Measurements from ENCODE around the gene PRKCE. TPM values are rescaled to one million over a fixed set of nuclear protein-coding genes. Genes with fewer than 3 reads are reported as not detected.

The PRKCE gene
- total and polyA plus RNA-seq, 2 donors (not counting 1 experiment from before 2014, with no cell fraction given): 14.1 to 19.0 TPM

DNA sequence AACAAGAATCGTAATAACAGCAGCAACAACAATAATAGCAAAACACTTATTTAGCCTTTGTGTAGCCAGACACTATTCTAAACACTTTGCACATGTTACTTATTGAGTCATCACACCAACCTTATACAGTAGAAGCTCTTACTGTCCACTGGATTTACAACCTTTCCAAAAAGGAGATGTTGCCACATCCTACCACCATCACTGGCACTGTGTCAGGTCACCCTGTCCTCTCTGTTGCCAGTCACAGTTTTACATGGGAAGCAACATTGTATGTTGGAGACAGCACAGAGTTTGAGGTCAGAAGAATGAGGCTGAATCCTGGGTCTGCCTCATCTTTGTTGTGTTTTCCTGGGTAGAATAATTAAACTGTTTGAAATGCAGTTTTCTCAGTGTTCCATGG lies 444.4 kb downstream of the PRKCE start:
- no peaks in the 10 kb centered on the region for H3K36me3 ChIP-seq (ENCODE audit: control insufficient read depth, insufficient read depth, low read length)
- no peaks in the 10 kb centered on the region for H3K79me2 ChIP-seq (ENCODE audit: control insufficient read depth, insufficient read depth, low read length)
- H3K4me3 ChIP-seq (replicated peaks in 1 of 4; ENCODE audit: control extremely low read depth in 1 of 4, insufficient read depth in 1 of 4, low read depth in 3 of 4, low read length in 4 of 4): no peak overlapping the region
- peaks cover 7% of the 10 kb centered on the region for H3K4me1 ChIP-seq (ENCODE audit: control insufficient read depth, extremely low read depth, insufficient read depth, low read length)
- H3K27me3 ChIP-seq (ENCODE audit: control insufficient read depth, insufficient read depth, low read length): no peaks in the 10 kb centered on the region
- H3K9me3 ChIP-seq (ENCODE audit: control insufficient read depth, insufficient read depth, low read depth, low read length): no peaks in the 10 kb centered on the region
- TF ChIP-seq CTCF (conservative IDR thresholded peaks at IDR 0.05 in 1 of 2, IDR thresholded peaks at IDR 0.05 in 1 of 2; ENCODE audit: low read depth in 1 of 2, low read length in 2 of 2) (no peak), EZH2 (IDR thresholded peaks at IDR 0.05; ENCODE audit: low read length, missing control alignments) (no peak)
- no peak overlapping the region for H3K4me2 ChIP-seq (ENCODE audit: extremely low read depth, insufficient read depth, low read length)
- no peaks in the 10 kb centered on the region for H4K20me1 ChIP-seq (ENCODE audit: control insufficient read depth, extremely low read depth, insufficient read depth, low read length)
- no peak overlapping the region for H2AFZ ChIP-seq (ENCODE audit: low read length)
- DNase-seq (ENCODE audit: low read depth in 2 of 2): no peak
- H3K27ac ChIP-seq (ENCODE audit: insufficient read depth, low read length): no peak overlapping the region
- no peak overlapping the region for H3K9ac ChIP-seq (ENCODE audit: insufficient read depth, low read length)

DNA sequence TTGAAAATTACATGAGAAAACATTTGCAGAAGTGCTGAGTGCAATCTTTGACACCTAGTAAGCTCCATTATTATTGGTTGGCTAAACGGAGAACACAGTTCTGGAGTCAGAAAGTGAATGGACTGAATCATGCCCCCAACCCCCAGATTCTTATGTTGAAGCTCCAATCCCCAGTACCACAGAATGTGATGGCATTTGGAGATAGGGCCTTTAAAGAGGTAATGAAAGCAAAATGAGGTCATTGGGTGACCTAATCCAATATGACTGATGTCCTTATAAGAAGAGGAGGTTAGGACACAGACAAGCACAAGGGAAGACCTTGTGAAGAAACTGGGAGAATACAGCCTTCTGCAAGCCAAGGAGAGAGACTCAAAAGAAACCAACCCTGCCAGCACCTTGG lies 444.8 kb downstream of the PRKCE start:
- H3K79me2 ChIP-seq (ENCODE audit: control insufficient read depth, insufficient read depth, low read length): no peaks in the 10 kb centered on the region
- H2AFZ ChIP-seq (ENCODE audit: low read length): no peak overlapping the region
- H3K36me3 ChIP-seq (ENCODE audit: control insufficient read depth, insufficient read depth, low read length): no peaks in the 10 kb centered on the region
- no peak overlapping the region for H3K9ac ChIP-seq (ENCODE audit: insufficient read depth, low read length)
- peaks cover 7% of the 10 kb centered on the region for H3K4me1 ChIP-seq (ENCODE audit: control insufficient read depth, extremely low read depth, insufficient read depth, low read length)
- H3K27me3 ChIP-seq (ENCODE audit: control insufficient read depth, insufficient read depth, low read length): no peaks in the 10 kb centered on the region
- TF ChIP-seq CTCF (conservative IDR thresholded peaks at IDR 0.05 in 1 of 2, IDR thresholded peaks at IDR 0.05 in 1 of 2; ENCODE audit: low read depth in 1 of 2, low read length in 2 of 2) (no peak), EZH2 (IDR thresholded peaks at IDR 0.05; ENCODE audit: low read length, missing control alignments) (no peak)
- DNase-seq (ENCODE audit: low read depth in 2 of 2): peak in 1 of 2 donors; percentile 62
- no peak overlapping the region for H3K4me2 ChIP-seq (ENCODE audit: extremely low read depth, insufficient read depth, low read length)
- H3K4me3 ChIP-seq (replicated peaks in 1 of 4; ENCODE audit: control extremely low read depth in 1 of 4, insufficient read depth in 1 of 4, low read depth in 3 of 4, low read length in 4 of 4): no peak overlapping the region
- no peaks in the 10 kb centered on the region for H4K20me1 ChIP-seq (ENCODE audit: control insufficient read depth, extremely low read depth, insufficient read depth, low read length)
- no peaks in the 10 kb centered on the region for H3K9me3 ChIP-seq (ENCODE audit: control insufficient read depth, insufficient read depth, low read depth, low read length)
- H3K27ac ChIP-seq (ENCODE audit: insufficient read depth, low read length): no peak overlapping the region

- Histone ChIP-seq H3K4me2 (ENCODE audit: extremely low read depth, insufficient read depth, low read length) (peak overlapping the region; percentile 9), H4K20me1 (ENCODE audit: control insufficient read depth, extremely low read depth, insufficient read depth, low read length) (no peaks in the 10 kb centered on the region), H3K9me3 (ENCODE audit: control insufficient read depth, insufficient read depth, low read depth, low read length) (no peaks in the 10 kb centered on the region), H3K4me3 (replicated peaks in 1 of 4; ENCODE audit: control extremely low read depth in 1 of 4, insufficient read depth in 1 of 4, low read depth in 3 of 4, low read length in 4 of 4) (no peak overlapping the region), H3K4me1 (ENCODE audit: control insufficient read depth, extremely low read depth, insufficient read depth, low read length) (peaks cover 7% of the 10 kb centered on the region), H3K27me3 (ENCODE audit: control insufficient read depth, insufficient read depth, low read length) (no peaks in the 10 kb centered on the region), H3K9ac (ENCODE audit: insufficient read depth, low read length) (no peak overlapping the region), H2AFZ (ENCODE audit: low read length) (no peak overlapping the region), H3K79me2 (ENCODE audit: control insufficient read depth, insufficient read depth, low read length) (no peaks in the 10 kb centered on the region), H3K36me3 (ENCODE audit: control insufficient read depth, insufficient read depth, low read length) (no peaks in the 10 kb centered on the region), H3K27ac (ENCODE audit: insufficient read depth, low read length) (peak overlapping the region; percentile 72)
- DNase-seq (ENCODE audit: low read depth in 2 of 2): peak; percentile 99
- no peak for TF ChIP-seq CTCF (conservative IDR thresholded peaks at IDR 0.05 in 1 of 2, IDR thresholded peaks at IDR 0.05 in 1 of 2; ENCODE audit: low read depth in 1 of 2, low read length in 2 of 2)
- TF ChIP-seq EZH2 (IDR thresholded peaks at IDR 0.05; ENCODE audit: low read length, missing control alignments): no peak
Observed at GRCh38 chr2:46097714-46098480, 446.4 kb downstream of the PRKCE start.

Data from fibroblast of lung (primary cell).